ENCODE results near the gene CACNA2D2.

DNA sequence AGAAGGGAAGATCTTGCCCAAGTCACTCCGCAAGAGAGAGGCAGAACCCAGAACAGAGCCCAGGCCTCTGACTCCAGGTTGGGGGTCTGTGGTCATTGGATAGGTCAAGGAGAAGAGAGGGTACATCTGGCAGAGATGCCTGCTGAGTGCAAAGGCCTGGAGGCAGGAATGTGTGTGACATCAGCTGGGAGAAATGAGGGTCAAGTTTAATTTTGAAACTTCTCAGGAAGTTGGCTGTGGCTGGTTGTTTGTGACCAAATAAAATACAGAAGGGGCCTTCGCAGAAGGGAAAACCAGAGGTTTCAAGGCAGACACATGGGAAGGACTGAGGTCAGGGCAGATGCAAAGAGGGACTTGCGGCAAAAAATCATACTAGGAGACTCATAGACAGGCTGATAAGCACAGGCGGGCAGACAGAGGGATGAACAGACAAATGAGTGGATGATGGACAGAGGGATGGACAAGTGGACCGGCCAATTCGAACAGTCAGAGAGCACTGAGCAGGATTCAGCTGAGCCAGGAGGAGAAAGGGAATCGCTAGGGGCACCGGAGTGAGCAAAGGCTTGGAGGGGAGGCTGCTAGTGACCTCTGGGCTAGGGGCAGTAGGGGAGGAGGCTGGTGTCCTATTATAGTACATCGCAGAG lies 28.8 kb upstream of the CACNA2D2 start:
- TF ChIP-seq, protein P1, sequence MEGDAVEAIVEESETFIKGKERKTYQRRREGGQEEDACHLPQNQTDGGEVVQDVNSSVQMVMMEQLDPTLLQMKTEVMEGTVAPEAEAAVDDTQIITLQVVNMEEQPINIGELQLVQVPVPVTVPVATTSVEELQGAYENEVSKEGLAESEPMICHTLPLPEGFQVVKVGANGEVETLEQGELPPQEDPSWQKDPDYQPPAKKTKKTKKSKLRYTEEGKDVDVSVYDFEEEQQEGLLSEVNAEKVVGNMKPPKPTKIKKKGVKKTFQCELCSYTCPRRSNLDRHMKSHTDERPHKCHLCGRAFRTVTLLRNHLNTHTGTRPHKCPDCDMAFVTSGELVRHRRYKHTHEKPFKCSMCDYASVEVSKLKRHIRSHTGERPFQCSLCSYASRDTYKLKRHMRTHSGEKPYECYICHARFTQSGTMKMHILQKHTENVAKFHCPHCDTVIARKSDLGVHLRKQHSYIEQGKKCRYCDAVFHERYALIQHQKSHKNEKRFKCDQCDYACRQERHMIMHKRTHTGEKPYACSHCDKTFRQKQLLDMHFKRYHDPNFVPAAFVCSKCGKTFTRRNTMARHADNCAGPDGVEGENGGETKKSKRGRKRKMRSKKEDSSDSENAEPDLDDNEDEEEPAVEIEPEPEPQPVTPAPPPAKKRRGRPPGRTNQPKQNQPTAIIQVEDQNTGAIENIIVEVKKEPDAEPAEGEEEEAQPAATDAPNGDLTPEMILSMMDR (IDR thresholded peaks at IDR 0.05; ENCODE audit: poor library complexity), result no peak
- TF ChIP-seq EZH2 (IDR thresholded peaks at IDR 0.05; ENCODE audit: borderline replicate concordance) (no peak), EZH2phosphoT487 (IDR thresholded peaks at IDR 0.05; ENCODE audit: low read depth, severe bottlenecking, unreplicated experiment) (no peak)
